Eye (tissue), 1 donor: ENCODE data around the gene ONECUT3.

ENCODE experiments used
- DNase-seq: peaks from one replicate; pipeline ENCODE4 v3.0.0-alpha.2; 2015

Gene ONECUT3

DNA sequence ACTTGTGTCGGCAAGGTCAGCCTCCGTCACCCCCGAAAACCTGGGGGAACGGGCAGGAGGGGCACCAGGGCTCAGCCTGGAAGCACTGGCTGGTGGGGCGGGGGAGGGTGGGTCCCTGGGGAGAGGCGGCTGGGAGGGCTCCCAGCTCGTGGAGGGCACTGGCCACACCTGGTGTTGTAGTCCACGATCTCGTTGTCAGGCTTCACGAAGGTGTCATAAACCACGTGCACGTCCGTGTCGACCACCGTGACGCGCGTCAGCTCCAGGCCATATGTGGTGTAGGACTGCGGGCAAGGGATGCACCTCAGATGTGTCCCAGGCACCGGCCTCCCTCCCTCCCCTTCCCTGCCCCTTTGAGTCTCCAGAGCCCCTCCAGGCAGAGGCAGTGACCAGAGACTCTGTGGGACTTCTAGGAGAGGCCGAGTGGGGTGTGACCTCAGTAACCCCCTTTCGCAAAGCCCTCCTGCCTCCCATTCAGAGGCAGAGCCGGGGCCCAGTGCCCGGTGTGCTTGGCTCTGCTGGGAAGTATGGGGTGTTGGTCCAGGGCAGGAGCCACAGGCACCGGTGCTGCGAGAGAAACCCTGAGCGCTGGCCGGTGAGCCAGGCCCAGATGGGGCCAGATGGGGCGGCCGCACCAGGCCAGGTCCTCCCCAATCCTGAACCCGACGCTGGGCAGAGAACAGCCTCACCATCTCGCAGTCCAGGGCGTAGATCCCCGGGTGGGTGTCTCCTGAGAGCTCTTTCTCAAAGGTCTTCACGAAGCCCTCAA, 63.4 kb downstream of the ONECUT3 start:
- no peak for DNase-seq

DNA sequence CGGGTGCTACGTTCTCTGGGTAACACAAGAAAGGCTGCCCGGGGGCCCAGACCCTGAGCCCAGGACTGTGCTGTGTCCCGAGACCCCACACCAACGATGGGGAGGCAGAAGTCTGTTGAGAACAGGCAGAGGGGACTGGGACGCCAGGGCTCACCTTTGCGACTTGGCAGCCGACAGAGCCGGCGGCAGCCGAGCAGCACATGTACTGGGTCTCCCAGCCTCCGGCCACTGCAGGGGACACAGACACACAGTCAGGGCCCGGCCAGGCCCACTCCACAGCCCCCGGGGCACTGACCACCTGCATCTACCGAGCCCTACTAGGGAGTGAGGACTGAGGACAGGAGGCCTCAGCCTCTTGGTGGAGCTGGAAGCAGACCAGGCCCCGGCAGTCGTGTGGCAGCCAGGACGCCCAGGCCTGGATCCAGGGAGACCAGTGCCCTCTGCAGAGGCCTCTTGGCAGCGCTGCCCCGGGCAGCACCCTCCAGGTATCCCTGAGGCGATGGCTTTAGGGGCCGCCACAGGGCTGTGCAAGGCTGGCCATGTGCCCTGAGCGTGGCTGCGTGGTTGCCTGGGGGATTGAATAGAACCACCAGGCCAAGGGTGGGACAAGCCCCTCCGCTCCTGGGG, 64.4 kb downstream of the ONECUT3 start:
- no peak for DNase-seq

DNA sequence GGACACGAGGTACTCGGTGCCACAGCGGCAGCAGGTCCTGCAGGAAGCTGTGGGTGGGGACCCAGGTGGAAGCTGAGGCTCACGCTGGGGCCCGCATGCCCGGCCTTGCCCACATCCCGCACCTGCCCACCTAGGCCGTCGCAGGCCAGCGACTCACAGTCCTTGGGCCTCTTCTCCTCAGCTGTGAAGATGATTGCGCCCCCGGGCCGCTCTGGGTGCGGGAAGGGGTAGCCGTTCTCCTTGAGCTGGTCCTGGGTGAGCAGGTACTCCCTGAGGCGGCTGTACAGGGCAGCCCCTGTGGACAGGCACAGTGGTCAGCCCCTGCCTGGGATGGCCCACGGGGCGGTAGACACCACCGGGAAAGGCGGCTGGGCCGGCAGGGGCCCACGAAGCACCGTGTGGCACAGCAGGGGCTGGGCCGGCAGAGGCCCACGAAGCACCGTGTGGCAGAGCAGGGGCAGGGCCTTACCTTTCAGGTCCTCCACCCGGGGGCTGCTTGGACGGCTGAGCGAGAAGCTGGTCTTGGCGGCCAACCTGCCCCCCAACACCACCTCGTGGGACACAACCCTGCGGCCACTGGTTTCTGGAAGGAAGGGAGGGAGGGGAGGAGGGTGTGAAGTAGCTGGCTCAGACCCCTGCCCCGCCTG, 65.4 kb downstream of the ONECUT3 start:
- DNase-seq, result no peak

DNA sequence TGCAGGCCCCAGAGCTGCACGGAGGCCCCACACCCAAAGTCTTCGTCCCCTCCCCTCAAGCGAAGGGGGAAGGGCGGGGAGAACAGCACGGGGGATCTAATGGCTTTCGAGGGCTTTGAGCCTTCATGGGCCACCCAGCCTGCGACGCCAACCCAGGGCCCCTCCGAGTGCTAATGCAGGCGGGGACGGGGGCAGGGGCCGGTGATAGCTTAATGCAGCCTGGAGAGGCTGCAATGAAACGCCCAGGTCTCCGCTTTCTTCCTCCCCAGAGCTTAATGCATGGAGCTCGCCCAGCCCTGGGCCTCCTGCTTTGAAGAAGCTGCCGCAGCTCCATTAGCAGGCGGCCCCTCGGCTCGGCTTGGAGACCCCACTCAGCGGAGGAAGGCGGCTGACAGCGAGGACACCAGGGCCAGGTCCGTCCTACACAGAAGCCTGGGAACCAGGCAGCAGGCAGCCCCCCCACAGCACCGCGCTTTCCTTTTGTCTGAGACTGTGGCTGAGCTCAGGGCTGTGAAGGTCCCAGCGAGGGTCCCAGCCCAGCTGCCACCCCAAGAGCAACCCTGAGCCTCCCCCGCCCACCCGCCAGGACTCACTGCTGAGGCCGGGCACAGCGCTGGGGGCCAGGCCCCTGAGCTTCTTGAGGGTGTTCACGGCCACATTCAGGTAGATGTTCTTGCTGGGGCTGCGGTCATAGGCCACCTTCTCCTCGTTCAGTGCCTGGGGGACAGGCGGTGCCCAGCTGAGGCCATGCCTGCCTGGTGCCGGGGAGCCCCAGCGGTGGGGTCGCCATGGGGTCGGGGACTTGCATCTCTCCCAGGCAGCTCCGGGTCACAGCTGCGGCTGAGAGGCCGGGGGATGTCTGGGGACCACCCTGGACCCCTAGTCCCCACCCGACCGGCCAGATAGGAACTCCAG, 66.3 kb downstream of the ONECUT3 start:
- DNase-seq, result peak; percentile 80

DNA sequence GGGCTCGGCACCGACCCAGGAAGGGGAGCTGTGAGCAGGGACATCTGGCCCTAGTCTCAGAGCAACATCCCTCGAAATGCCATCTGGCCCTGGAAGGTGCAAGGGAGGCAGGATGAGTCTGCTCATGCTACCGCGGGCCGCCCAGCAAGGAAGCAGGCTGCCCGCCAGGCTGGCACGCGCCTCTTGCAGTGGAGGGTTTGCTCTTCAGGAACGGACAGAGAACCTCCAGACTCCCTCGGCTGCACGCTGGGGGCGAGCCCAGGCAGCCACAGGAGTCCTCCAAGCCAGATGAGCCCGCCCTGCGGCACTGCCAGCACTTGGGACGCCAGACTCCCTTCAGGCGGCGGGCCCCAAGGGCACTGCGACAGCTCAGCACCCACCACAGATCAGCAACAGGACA, 68.9 kb downstream of the ONECUT3 start:
- no peak for DNase-seq

DNA sequence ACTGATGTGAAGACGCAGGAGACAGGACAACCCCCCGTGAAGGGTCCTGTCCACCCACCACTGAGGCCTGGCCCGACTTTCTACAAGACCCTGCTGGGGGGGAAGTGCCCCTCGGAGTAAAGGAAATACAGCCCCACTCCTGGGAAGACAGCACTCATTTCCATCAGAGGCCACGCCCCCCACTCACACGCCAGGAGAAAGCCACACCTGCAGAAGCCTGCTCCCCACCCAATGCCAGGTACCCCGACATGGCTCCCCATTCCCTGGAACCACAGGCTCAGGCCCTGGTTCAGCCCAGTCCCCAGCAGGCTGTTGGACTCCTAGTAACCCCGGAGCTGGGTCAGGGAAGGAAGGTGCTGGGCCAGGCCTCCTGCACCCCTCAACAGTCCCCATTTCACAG, 69.7 kb downstream of the ONECUT3 start:
- no peak for DNase-seq

DNA sequence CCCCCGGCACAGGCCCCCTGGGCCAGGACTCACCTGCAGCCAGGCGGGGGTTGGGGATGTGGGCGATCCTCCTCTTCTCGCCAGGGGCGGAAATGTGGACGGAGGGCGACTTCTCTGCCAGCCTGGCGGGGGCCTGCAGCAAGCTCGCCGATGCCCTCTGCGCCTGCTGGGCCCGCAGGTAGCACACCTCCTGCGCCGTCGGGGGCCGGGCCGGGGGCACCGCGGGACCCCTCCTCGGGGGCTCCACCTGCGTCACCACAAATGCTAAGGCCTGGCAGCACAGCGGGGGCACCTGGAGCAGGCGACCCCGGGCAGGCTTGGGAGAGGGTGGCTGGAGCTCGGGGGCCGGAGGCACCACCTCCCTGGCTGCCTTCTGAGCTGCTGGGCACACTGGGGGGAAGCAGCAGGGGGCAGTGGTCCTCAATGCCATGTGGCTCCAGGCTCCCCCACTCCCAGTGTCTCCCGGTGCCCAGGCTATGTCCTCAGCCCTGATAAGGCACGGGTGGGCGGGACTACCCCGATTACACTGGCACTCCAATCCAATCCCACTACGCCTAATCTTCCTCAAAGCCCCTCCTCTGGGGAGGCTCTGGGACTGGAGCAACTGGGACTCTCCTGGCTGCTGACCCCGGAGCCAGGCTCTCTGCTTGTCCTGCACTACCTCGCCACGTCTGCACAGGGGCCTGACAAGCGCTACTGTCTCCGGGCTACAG, 70.4 kb downstream of the ONECUT3 start:
- no peak for DNase-seq

DNA sequence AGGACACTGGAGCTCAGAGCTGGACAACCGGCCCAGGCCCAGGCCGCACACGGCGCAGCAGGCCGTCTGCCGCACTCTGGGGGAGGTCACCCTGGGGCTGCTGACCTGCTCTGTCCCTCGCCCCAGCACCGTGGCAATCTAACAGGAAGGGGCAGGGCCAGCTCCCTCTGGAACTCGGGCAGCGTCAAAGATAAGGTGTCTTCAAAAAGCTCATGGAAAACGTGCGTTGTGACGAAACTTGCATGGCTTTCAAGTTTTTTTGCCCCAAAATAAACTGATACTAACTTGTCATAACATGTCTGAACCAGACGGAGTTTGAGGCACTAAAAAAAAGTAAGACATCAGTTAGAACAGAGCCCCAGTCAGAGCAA, 70.9 kb downstream of the ONECUT3 start:
- no peak for DNase-seq

DNA sequence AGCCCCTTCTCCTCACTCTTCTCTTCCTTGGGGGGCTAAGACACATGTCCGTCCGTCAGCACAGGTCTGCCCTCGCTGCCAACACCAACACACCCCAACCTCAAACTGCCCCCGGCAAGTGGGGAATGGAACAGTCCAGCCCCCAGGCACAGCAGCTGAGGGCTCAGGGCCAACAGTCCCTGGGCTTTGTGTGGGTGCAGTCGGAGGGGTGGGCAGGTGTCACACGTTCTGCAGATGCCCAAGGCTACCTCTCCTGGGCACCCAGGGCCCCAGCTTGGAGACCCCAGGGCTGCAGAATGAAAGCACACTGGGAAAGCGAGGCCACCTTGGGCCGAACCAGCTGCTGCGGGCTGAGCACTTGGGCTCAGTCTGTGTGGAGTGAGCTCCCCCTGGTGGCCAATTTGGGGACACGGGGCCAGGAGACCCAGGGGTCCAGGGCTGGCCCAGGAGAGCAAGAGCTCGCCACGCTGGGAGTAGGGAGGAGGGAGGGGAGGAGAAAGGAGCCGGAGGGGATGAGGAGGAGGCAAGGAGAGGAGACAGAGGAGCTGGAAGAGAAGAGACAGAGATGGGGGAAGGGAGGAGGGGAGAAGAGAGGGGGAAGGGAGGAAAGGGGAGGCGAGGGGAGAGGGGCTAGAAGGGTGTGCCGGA, 72.7 kb downstream of the ONECUT3 start:
- peak; percentile 95 for DNase-seq

DNA sequence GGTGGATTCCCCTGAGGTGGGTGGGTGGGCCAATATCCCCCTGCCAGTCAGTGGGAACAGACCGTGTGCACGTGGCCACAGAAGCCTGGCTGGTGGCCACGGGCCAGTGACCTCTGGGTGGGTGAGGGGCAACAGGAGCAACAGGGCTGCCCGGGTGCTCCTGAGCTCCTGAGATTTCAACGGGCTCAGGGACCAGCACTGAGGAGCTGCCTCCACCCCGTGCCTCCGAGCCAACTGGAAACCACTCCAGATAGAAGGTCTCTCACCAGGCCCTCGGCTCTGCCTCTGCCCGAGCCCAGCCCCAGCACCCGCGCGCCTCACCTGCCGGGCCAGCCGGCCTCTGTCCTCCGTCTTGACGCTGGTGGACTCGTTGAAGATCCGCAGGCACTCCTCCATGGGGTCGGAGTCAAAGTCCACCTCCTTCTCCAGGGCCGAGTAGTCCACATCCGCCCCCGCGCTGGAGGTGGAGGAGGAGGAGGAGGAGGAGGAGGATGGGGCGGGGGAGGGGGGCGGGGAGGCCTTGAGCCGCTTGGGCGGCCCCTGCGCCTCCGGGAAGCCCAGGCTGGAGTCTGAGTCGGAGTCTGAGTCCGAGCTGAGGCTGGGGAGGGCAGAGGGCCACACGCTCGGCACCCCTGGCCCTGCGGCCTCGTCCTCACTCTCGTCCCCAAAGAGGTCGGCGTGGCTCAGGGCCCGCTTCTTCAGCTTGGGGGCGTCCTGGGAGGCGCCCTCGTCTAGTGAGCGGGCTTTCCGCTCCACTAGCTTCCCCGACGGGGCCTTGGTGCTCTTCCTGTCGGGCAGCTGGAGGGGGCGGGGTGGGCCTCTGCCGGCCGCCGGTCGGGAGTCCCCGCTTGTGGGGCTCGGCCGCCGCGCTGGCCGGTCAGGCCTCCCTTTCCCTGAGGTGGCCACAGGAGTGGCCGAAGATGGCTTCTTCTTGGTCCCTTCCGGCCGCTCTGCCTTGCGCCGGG, 73.5 kb downstream of the ONECUT3 start:
- peak; percentile 38 for DNase-seq

DNA sequence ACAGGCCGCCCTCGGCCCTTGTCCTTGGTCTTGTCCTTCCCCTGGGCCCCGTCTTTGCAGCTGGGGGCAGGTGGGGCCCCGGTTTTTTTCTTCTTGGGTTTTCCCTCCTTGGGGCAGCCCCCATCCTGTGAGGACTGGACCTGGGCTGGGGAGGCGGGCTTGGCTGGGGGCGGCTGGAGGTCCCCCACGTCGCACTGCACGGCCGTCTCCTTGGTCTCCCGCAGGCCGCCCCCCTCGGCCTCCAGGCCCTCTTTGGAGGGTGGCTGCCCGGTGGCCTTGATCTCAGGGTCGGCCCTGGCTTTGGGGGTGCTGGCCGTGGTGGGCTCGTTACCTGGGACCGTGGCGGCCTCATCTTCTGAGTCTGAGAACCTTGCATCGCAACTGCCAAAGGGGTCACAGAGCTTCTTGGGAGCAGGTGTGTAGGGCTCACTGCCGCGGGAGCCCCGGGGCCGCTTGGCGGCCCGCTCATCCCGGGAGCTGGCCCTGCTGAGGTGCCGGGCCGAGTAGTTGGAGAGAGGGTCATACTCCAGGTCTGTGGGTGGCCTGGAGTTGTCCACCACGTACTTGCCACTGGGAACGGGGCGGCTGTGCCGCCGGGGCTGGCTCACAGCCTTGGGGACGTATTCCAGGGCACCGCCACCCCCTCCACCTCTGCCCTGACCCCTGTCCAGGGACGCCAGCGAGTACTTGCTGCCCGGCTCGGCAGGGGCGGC, 74.4 kb downstream of the ONECUT3 start:
- no peak for DNase-seq

DNA sequence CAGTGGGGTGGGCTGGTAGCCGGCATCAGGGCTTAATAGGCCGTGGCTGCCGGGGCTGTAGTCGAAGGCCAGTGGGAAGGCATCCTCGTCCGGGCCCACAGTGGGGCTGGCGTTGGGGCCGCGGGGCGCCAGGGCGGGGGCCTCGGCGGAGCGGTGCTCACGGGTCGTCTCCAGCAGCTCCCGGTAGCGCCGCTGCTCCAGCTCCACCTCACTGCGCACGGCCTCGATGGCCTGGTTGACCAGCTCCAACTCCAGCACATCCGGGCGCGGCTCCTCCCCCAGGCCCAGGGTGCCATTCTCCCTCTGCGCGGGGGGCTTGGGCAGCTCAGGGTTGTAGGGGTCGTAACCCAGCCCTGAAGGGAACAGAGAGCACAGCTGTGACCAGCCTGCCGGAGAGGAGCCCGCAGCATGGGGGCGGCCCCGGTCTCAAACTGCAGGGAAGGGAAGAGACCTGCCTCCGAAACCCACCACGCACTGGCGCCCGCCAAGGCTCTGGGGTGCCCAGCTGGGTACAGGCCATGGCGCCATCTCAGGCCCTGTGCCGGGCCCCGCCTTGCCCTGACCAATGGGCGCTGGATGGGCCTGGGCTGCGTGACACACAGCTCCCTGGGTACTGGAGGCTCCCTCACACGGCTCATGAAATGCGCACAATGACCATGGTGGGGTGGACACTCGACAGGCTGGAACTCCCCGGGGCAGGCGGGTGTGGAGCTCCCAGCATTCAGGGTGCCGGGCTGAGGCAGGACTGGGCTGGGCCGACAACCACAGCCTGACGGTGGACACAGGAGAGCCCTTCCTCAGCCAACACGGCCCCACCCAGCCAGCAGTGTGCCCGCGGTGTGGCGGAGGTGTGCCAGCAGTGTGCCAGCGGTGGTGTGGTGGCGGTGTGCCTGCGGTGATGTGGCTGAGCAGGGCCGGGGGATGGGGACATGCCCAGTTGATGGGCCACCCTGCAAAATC, 75.3 kb downstream of the ONECUT3 start:
- DNase-seq, result no peak

DNA sequence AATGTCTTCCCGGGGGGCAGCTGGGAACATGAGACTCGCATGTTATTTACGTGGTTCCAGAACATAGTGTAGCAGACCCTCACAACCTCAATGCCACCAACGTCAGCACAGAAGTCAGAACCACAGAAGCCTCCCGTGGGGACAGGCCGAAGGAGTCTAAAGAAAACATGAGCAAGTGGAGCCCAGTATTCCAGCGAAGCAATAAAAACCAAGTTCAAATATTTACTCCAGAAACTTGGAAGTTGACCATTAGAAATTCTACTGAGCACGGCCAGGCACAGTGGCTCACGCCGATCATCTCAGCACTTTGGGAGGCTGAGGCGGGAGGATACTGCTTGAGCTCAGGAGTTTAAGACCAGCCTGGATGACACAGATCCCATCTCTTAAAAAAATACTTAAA, 76.7 kb downstream of the ONECUT3 start:
- DNase-seq, result no peak

DNA sequence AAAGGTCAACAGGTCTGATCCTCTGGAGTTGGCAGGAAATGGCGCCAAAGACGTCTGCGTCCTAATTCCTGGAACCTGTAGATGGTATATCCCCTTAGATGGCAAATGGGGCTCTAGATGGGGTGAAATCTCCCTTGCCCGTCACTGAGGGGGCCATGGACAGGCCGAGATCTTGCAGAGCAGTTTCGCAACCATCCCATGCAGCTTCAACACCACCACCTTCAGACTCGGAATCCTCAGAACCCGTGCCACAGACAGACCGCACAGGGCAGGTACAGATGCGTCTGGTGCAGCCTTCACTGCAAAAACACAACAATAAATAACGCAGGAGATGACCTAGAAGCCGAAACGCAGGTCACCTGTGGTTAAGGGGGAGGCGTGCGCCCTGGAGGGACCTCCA, 77.3 kb downstream of the ONECUT3 start:
- no peak for DNase-seq
